ENCODE data around the gene HYOU1.
"Not testable (repeated sequence)": the region's sequence is repeated elsewhere in the genome, so short reads cannot be mapped to it uniquely, and the experiment has no call there.

The HYOU1 gene

GRCh38 chr11:119084663-119085436 lies 27.8 kb upstream of the HYOU1 start, which contains the start of gene HMBS:
Gene HMBS (plus strand): TSS chr11:119084881. CDS start chr11:119085034, 153 bp downstream.
- peak; percentile 97 for DNase-seq

- no peak for DNase-seq
Measured at GRCh38 chr11:119081682-119082260, 24.8 kb upstream of the HYOU1 start.

- no peak for DNase-seq
Measured at GRCh38 chr11:119078675-119079420, 21.8 kb upstream of the HYOU1 start.

GRCh38 chr11:119077839-119078238 lies 20.8 kb upstream of the HYOU1 start:
- no peak for DNase-seq

GRCh38 chr11:119067371-119068222 lies 10.6 kb upstream of the HYOU1 start, which contains the start of gene VPS11:
Gene VPS11 (plus strand): TSS chr11:119067818. CDS start chr11:119067824, 6 bp downstream.
- peak; percentile 98 for DNase-seq

GRCh38 chr11:119065369-119065768 lies 8.4 kb upstream of the HYOU1 start:
- DNase-seq = peak; percentile 55

- no peak for DNase-seq
Measured at GRCh38 chr11:119062779-119063178, 5.8 kb upstream of the HYOU1 start.

GRCh38 chr11:119061256-119061655 lies 4.3 kb upstream of the HYOU1 start:
- no peak for DNase-seq

GRCh38 chr11:119059128-119059527 lies 2.1 kb upstream of the HYOU1 start:
- DNase-seq = not testable (repeated sequence)

GRCh38 chr11:119056421-119056999 lies 495 bp downstream of the HYOU1 start:
- DNase-seq = peak; percentile 86

GRCh38 chr11:119055901-119056300 lies 1.1 kb downstream of the HYOU1 start:
- no peak for DNase-seq

- DNase-seq = no peak
Measured at GRCh38 chr11:119054418-119054817, 2.6 kb downstream of the HYOU1 start.

GRCh38 chr11:119052163-119052814 lies 4.7 kb downstream of the HYOU1 start:
- no peak for DNase-seq

GRCh38 chr11:119051440-119052162 lies 5.4 kb downstream of the HYOU1 start:
- DNase-seq = no peak

- no peak for DNase-seq
Measured at GRCh38 chr11:119049081-119049480, 7.9 kb downstream of the HYOU1 start.

- no peak for DNase-seq
Measured at GRCh38 chr11:119048644-119049043, 8.4 kb downstream of the HYOU1 start.

- no peak for DNase-seq
Measured at GRCh38 chr11:119047205-119047604, 9.8 kb downstream of the HYOU1 start.

GRCh38 chr11:119046489-119046888 lies 10.5 kb downstream of the HYOU1 start:
- DNase-seq = no peak

GRCh38 chr11:119044708-119045107 lies 12.3 kb downstream of the HYOU1 start:
- DNase-seq = no peak

- DNase-seq = no peak
Measured at GRCh38 chr11:119042927-119043326, 14.1 kb downstream of the HYOU1 start.

Measured in NCI-H69 (cell line).